H1 (cell line): ENCODE results near the gene TCERG1L. TPM values are rescaled to one million over a fixed set of nuclear protein-coding genes. Genes with fewer than 3 reads are reported as not detected.

Experiments
- CTCF ChIA-PET: fragments of 300-600 bp; sonication (Branson Sonifier 250); formaldehyde crosslinking; loops from one replicate; lab custom pipeline; 2021; ENCODE audit not compliant: partially characterized antibody; lab: Charles Lee
- POLR2A ChIA-PET: fragments of 300-600 bp; sonication (Branson Sonifier 250); formaldehyde crosslinking; loops from one replicate; lab custom pipeline; 2021; ENCODE audit warnings: inconsistent platforms; ENCODE audit not compliant: partially characterized antibody; lab: Charles Lee
- DNase-seq, 2 experiments: peaks; one replicate each; pipeline versions ENCODE4 v3.0.0 to v3.0.0-alpha.2; 2010 to 2022; ENCODE audit warnings: low spot score in 2 of 2, low read depth in 1 of 2, mixed read lengths in 1 of 2
- FAIRE-seq: peaks from 2 replicates; lab custom pipeline; 2011; peaks lifted over from hg19 to GRCh38; lab: Jason Lieb, UNC
- H2AFZ ChIP-seq: 2 replicates; pipeline ENCODE4 v1.8.1; 2012; ENCODE audit warnings: low read length, inconsistent platforms
- H2AK5ac ChIP-seq: 2 replicates; pipeline ENCODE4 v1.6.1; 2013; ENCODE audit warnings: low read depth, low read length
- H2BK120ac ChIP-seq: replicated peaks from 2 replicates; pipeline ENCODE3; 2013; ENCODE audit warnings: low read depth, low read length, inconsistent platforms
- H2BK12ac ChIP-seq: 2 replicates; pipeline ENCODE4 v1.6.1; 2013; ENCODE audit warnings: low read depth, low read length
- H2BK15ac ChIP-seq: 2 replicates; pipeline ENCODE4 v1.6.1; 2013; ENCODE audit warnings: low read length
- H2BK20ac ChIP-seq: 2 replicates; pipeline ENCODE4 v1.6.1; 2013; ENCODE audit warnings: low read length
- H2BK5ac ChIP-seq: 2 replicates; pipeline ENCODE4 v1.6.1; 2013; ENCODE audit warnings: low read depth, low read length
- H3K14ac ChIP-seq: 2 replicates; pipeline ENCODE4 v1.6.1; 2013; ENCODE audit warnings: inconsistent platforms; ENCODE audit not compliant: insufficient read length
- H3K18ac ChIP-seq: 2 replicates; pipeline ENCODE4 v1.6.1; 2013; ENCODE audit warnings: low read length; ENCODE audit errors: extremely low read depth
- H3K23ac ChIP-seq: 2 replicates; pipeline ENCODE4 v1.6.1; 2013; ENCODE audit warnings: inconsistent platforms; ENCODE audit not compliant: insufficient read length
- H3K23me2 ChIP-seq: 2 replicates; pipeline ENCODE4 v1.6.1; 2013; ENCODE audit warnings: low read depth, low read length
- H3K27ac ChIP-seq: 2 replicates; pipeline ENCODE4 v1.6.1; 2011; ENCODE audit warnings: low read depth, low read length, inconsistent platforms
- H3K27me3 ChIP-seq, 4 experiments: replicated peaks in 1 of 4; 1 replicate in 1 of 4; 2 replicates in 3 of 4; pipeline versions ENCODE4 v1.6.1 to v1.8.1; 2011 to 2013; ENCODE audit warnings: low read length in 3 of 4, mild to moderate bottlenecking in 3 of 4, inconsistent platforms in 2 of 4, mixed read lengths in 2 of 4, moderate library complexity in 1 of 4; ENCODE audit not compliant: control insufficient read depth in 3 of 4, insufficient read depth in 3 of 4; ENCODE audit errors: extremely low read depth in 1 of 4
- H3K36me3 ChIP-seq, 4 experiments: 2 replicates each; pipeline versions ENCODE4 v1.6.1 to v1.8.1; 2011 to 2013; ENCODE audit warnings: mild to moderate bottlenecking in 4 of 4, low read length in 3 of 4, moderate library complexity in 2 of 4, control low read depth in 1 of 4, inconsistent platforms in 1 of 4; ENCODE audit not compliant: insufficient read depth in 4 of 4, control insufficient read depth in 2 of 4
- H3K4ac ChIP-seq: replicated peaks from 2 replicates; pipeline ENCODE3; 2013; ENCODE audit warnings: low read length, low read depth, mixed read lengths, inconsistent platforms; ENCODE audit not compliant: insufficient read length
- H3K4me1 ChIP-seq, 4 experiments: replicated peaks in 1 of 4; 1 replicate in 1 of 4; 2 replicates in 3 of 4; pipeline versions ENCODE4 v1.6.1 to v1.8.1; 2011 to 2013; ENCODE audit warnings: low read length in 3 of 4, inconsistent platforms in 2 of 4, mixed read lengths in 1 of 4; ENCODE audit not compliant: insufficient read depth in 4 of 4, control insufficient read depth in 3 of 4
- H3K4me2 ChIP-seq, 2 experiments: 2 replicates each; pipeline versions ENCODE4 v1.6.1 to v1.8.1; 2011 to 2013; ENCODE audit warnings: low read depth in 2 of 2, low read length in 2 of 2, control low read depth in 1 of 2, inconsistent platforms in 1 of 2, mild to moderate bottlenecking in 1 of 2; ENCODE audit not compliant: insufficient read depth in 1 of 2
- H3K4me3 ChIP-seq, 4 experiments: fragments of 200-600, 300-600 bp in 1 of 4; sonication (generic), shearing (Covaris generic), sonication (Bioruptor Twin) in 1 of 4; 2 replicates each; pipeline versions ENCODE4 v1.5.1 to v1.8.1; 2011 to 2016; ENCODE audit warnings: low read length in 4 of 4, low read depth in 3 of 4, control low read depth in 2 of 4, inconsistent platforms in 2 of 4, mild to moderate bottlenecking in 2 of 4, mixed read lengths in 1 of 4, moderate library complexity in 1 of 4; ENCODE audit not compliant: insufficient read depth in 2 of 4; ENCODE audit errors: extremely low read depth in 1 of 4
- H3K56ac ChIP-seq: replicated peaks from 2 replicates; pipeline ENCODE3; 2013; ENCODE audit warnings: low read depth, mild to moderate bottlenecking, mixed read lengths, low read length, inconsistent platforms; ENCODE audit not compliant: insufficient read length
- H3K79me1 ChIP-seq: 2 replicates; pipeline ENCODE4 v1.6.1; 2013; ENCODE audit warnings: low read depth, low read length, control low read depth
- H3K79me2 ChIP-seq, 2 experiments: 2 replicates each; pipeline versions ENCODE4 v1.6.1 to v1.8.1; 2012 to 2013; ENCODE audit warnings: low read length in 2 of 2, mild to moderate bottlenecking in 2 of 2, inconsistent platforms in 1 of 2; ENCODE audit not compliant: insufficient read depth in 2 of 2, control insufficient read depth in 1 of 2
- H3K9ac ChIP-seq, 4 experiments: replicated peaks in 1 of 4; 1 replicate in 1 of 4; 2 replicates in 3 of 4; pipeline versions ENCODE4 v1.6.1 to v1.8.1; 2011 to 2013; ENCODE audit warnings: low read depth in 3 of 4, low read length in 3 of 4, control low read depth in 2 of 4, mild to moderate bottlenecking in 2 of 4, moderate library complexity in 2 of 4, inconsistent platforms in 1 of 4; ENCODE audit errors: extremely low read depth in 1 of 4
- H3K9me3 ChIP-seq, 2 experiments: 2 replicates each; pipeline versions ENCODE4 v1.6.1 to v1.8.1; 2012 to 2013; ENCODE audit warnings: mild to moderate bottlenecking in 2 of 2, moderate library complexity in 2 of 2, control low read depth in 1 of 2, inconsistent platforms in 1 of 2, low read depth in 1 of 2, low read length in 1 of 2, mixed read lengths in 1 of 2; ENCODE audit not compliant: insufficient read depth in 2 of 2
- H4K20me1 ChIP-seq, 2 experiments: replicated peaks in 1 of 2; 2 replicates each; pipeline versions ENCODE3 to v1.8.1; 2011 to 2013; ENCODE audit warnings: inconsistent platforms in 2 of 2, low read length in 2 of 2, mild to moderate bottlenecking in 1 of 2; ENCODE audit not compliant: insufficient read depth in 2 of 2, control insufficient read depth in 1 of 2
- H4K5ac ChIP-seq: 2 replicates; pipeline ENCODE4 v1.6.1; 2013; ENCODE audit warnings: low read length, low read depth, mixed read lengths, inconsistent platforms; ENCODE audit not compliant: insufficient read length
- H4K8ac ChIP-seq: 2 replicates; pipeline ENCODE4 v1.8.0; 2013; ENCODE audit warnings: mild to moderate bottlenecking, moderate library complexity, low read length, inconsistent platforms; ENCODE audit not compliant: insufficient read depth; ENCODE audit errors: extremely low read depth
- H4K91ac ChIP-seq: replicated peaks from 2 replicates; pipeline ENCODE3; 2013; ENCODE audit warnings: low read length, mixed read lengths, inconsistent platforms; ENCODE audit not compliant: insufficient read length
- ATF2 ChIP-seq: IDR thresholded peaks from 2 replicates; pipeline ENCODE4 v1.6.1; 2012; ENCODE audit warnings: low read length, inconsistent platforms
- CBX5 ChIP-seq: fragments of 300-800, 300-1000 bp; sonication (generic); IDR thresholded peaks from 2 replicates; pipeline ENCODE4 v1.7.1; 2016; ENCODE audit warnings: antibody characterized with exemption, low read length, low read depth
- CBX8 ChIP-seq: fragments of 300-800, 300-1000 bp; sonication (generic); IDR thresholded peaks from 2 replicates; pipeline ENCODE4 v1.7.1; 2016; ENCODE audit warnings: low read depth, low read length, borderline replicate concordance
- CEBPB ChIP-seq: IDR thresholded peaks from 2 replicates; pipeline ENCODE4 v1.6.1; 2012; ENCODE audit warnings: low read depth, low read length
- CHD2 ChIP-seq: IDR thresholded peaks from 2 replicates; pipeline ENCODE4 v1.6.1; 2012; ENCODE audit warnings: low read length, improper control_type of control experiment
- E2F6 ChIP-seq: IDR thresholded peaks from 2 replicates; pipeline ENCODE4 v1.6.1; 2012; ENCODE audit warnings: inconsistent platforms
- EP300 ChIP-seq, 2 experiments: IDR thresholded peaks; 1 replicate in 1 of 2; 2 replicates in 1 of 2; pipeline ENCODE4 v1.6.1; 2011 to 2012; ENCODE audit warnings: low read depth in 2 of 2, low read length in 2 of 2, mild to moderate bottlenecking in 2 of 2, borderline replicate concordance in 1 of 2, inconsistent platforms in 1 of 2, moderate library complexity in 1 of 2
- NRF1 ChIP-seq: IDR thresholded peaks from 2 replicates; pipeline ENCODE4 v1.6.1; 2011; ENCODE audit warnings: mild to moderate bottlenecking, low read depth, low read length, improper control_type of control experiment
- TCF12 ChIP-seq: IDR thresholded peaks from 2 replicates; pipeline ENCODE4 v1.6.1; 2011; ENCODE audit warnings: low read depth, mild to moderate bottlenecking, low read length
- WGBS, 2 experiments: shearing (Covaris generic) in 1 of 2; methylation state at CpG; one replicate each; pipeline versions ENCODE4 v1.1.6 to v1.1.7; 2013 to 2015; ENCODE audit warnings: low lambda C conversion rate in 2 of 2, mixed read lengths in 2 of 2, inconsistent platforms in 1 of 2, low coverage in 1 of 2, missing lambda C conversion rate in 1 of 2; ENCODE audit not compliant: insufficient replicate concordance in 2 of 2, insufficient coverage in 1 of 2, insufficient read length in 1 of 2; ENCODE audit errors: extremely low coverage in 1 of 2, missing lambda C conversion rate in 1 of 2; 5-methylcytosine and 5-hydroxymethylcytosine counted together
- polyA plus RNA-seq, 7 experiments: library from polyadenylated mRNA; depleted of rRNA in 3 of 7; stranded (reverse) in 5 of 7; unstranded in 2 of 7; fragments of >200 nt in 5 of 7; fragments of 200-250 nt in 2 of 7; gene quantifications; 1 replicate in 5 of 7; 2 replicates in 1 of 7; 4 replicates in 1 of 7; pipeline versions ENCODE4 v1.2.1 to v1.2.3, GENCODE V29; 2011 to 2013; ENCODE audit warnings: missing spikeins in 2 of 7, mixed read lengths in 2 of 7
- total RNA-seq: library from RNA; stranded (reverse); fragmentation: NEBNext Ultra II Directional; extraction: Animal tissue kit (Norgen Biotek cat#: 25700); gene quantifications from 2 replicates; pipeline ENCODE4 v1.2.1, GENCODE V29; 2021

TCERG1L gene
- total and polyA plus RNA-seq, 2 of the 8 experiments (the other 6 are each of a cell fraction or from before 2014, with no cell fraction given): 3.9 to 6.9 TPM

DNA sequence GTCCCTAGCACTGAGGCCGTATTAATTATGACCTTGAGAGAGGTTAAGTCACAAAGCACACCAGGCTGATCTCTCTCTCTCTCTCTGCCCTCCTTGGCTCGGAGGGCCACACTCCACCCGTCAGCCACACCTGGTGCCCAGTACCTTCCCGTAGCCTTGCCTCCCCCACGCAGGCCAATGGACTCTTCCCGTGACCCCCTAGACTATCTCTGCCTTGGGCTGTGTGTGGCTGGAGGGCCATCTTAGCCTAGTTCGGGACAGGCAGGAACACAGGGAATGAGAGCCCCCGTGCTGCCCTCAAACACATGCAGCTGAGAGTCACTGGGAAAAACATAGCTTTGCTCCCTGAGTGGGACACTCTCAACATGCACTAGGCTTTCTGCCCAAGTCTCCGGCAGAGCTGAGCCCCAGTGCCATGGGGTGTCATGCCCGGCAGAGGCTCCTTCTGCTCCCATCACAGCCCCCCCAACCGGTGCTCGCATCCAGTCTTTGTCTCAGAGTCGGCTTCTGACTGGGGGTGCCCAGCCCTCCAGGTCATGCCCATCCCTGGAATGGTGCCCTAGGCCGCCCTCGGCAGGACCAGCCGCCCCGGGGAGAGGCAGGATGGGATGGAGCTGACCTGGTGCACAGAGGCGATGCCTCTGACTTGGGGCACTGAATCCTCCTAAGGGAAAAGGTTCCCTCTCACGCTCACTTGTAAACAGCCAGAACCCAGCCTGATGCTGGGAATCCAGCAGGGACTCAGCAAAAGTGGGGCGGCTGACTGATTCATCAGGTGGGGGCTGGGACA is 63.0 kb downstream of the TCERG1L start:
- POLR2A ChIA-PET: no interaction called here
- no peak overlapping the region for H3K18ac ChIP-seq
- H2BK15ac ChIP-seq: no peak overlapping the region
- peaks cover 5% of the 10 kb centered on the region; the same call in 1 of the 2 replicates for H3K23me2 ChIP-seq
- H3K14ac ChIP-seq: no peak overlapping the region
- H3K4me3 ChIP-seq: no peak overlapping the region
- FAIRE-seq: no peak
- no peak overlapping the region for H2BK12ac ChIP-seq
- no peaks in the 10 kb centered on the region for H3K79me2 ChIP-seq
- H2BK5ac ChIP-seq: no peak overlapping the region
- no peak overlapping the region for H3K56ac ChIP-seq
- H3K36me3 ChIP-seq: no peaks in the 10 kb centered on the region
- H3K27ac ChIP-seq: no peak overlapping the region
- H4K8ac ChIP-seq: peak overlapping the region; percentile 0; the same call in 1 of the 2 replicates
- peak overlapping the region; percentile 17 for H4K91ac ChIP-seq
- no peak overlapping the region for H2BK20ac ChIP-seq
- peaks cover 4% of the 10 kb centered on the region; the same call in 1 of the 2 replicates for H3K79me1 ChIP-seq
- H3K23ac ChIP-seq: no peak overlapping the region
- H3K27me3 ChIP-seq: no peaks in the 10 kb centered on the region
- WGBS, 2 experiments: 95% methylated on average over 20 of the region's 20 CpGs; no CpG with 5 or more reads in 1 of the 2 experiments
- peak overlapping the region; percentile 71 for H3K4ac ChIP-seq
- no peak overlapping the region for H2AK5ac ChIP-seq
- CTCF ChIA-PET: interaction anchor here (1.0 to 1.2 kb wide), 2 partner anchors 8 to 165 kb away, joined by 4 to 5 read pairs; no protein-coding TSS in a partner anchor
- no peak overlapping the region for H2AFZ ChIP-seq
- peaks cover 0 to 10% (median 6%) of the 10 kb centered on the region in 4 experiments; a peak in 5 of 7 replicates for H3K4me1 ChIP-seq
- H4K20me1 ChIP-seq: peaks cover 0 to 3% of the 10 kb centered on the region in 2 experiments
- no peak overlapping the region for H3K9ac ChIP-seq
- no peak overlapping the region for H3K4me2 ChIP-seq
- no peak overlapping the region for H2BK120ac ChIP-seq
- H4K5ac ChIP-seq: no peak overlapping the region
- no peaks in the 10 kb centered on the region for H3K9me3 ChIP-seq
- no peak for TF ChIP-seq CHD2
- no peak for TF ChIP-seq CBX8
- TF ChIP-seq TCF12: no peak
- TF ChIP-seq EP300 (IDR thresholded peaks at IDR 0.05; ENCODE audit: borderline replicate concordance in 1 of 2, low read depth in 2 of 2, low read length in 2 of 2): no peak
- no peak for TF ChIP-seq CBX5
- no peak for TF ChIP-seq CEBPB
- no peak for TF ChIP-seq ATF2
- no peak for TF ChIP-seq NRF1
- TF ChIP-seq E2F6: no peak
- TF ChIP-seq, all 59 proteins: peak for 0
- no peak for DNase-seq
